ENCODE data around the gene CYP2C19.
"Not testable (repeated sequence)": the region's sequence is repeated elsewhere in the genome, so short reads cannot be mapped to it uniquely, and the experiment has no call there.

The CYP2C19 gene

GRCh38 chr10:94760586-94761178 lies 1.8 kb upstream of the CYP2C19 start:
- H3K27ac ChIP-seq: no peak overlapping the region
- no peak for TF ChIP-seq ZFX (IDR thresholded peaks at IDR 0.05)
- no peak for TF ChIP-seq CTCF (conservative IDR thresholded peaks at IDR 0.05)

- not testable (repeated sequence) for H3K27ac ChIP-seq
Measured at GRCh38 chr10:94775425-94775824, 12.9 kb downstream of the CYP2C19 start.

- no peak overlapping the region for H3K27ac ChIP-seq
- TF ChIP-seq ZFX (IDR thresholded peaks at IDR 0.05) (no peak), CTCF (conservative IDR thresholded peaks at IDR 0.05) (no peak)
Measured at GRCh38 chr10:94777886-94778458, 15.5 kb downstream of the CYP2C19 start.

- no peak overlapping the region for H3K27ac ChIP-seq
- TF ChIP-seq ZFX (IDR thresholded peaks at IDR 0.05): no peak
- no peak for TF ChIP-seq CTCF (conservative IDR thresholded peaks at IDR 0.05)
Measured at GRCh38 chr10:94780844-94781243, 18.4 kb downstream of the CYP2C19 start.

GRCh38 chr10:94784256-94784655 lies 21.8 kb downstream of the CYP2C19 start:
- TF ChIP-seq CTCF (conservative IDR thresholded peaks at IDR 0.05) (no peak), ZFX (IDR thresholded peaks at IDR 0.05) (no peak)
- no peak overlapping the region for H3K27ac ChIP-seq

- no peak overlapping the region for H3K27ac ChIP-seq
- no peak for TF ChIP-seq CTCF (conservative IDR thresholded peaks at IDR 0.05)
- TF ChIP-seq ZFX (IDR thresholded peaks at IDR 0.05): no peak
Measured at GRCh38 chr10:94785211-94785610, 22.7 kb downstream of the CYP2C19 start.

- not testable (repeated sequence) for H3K27ac ChIP-seq
Measured at GRCh38 chr10:94800551-94800950, 38.1 kb downstream of the CYP2C19 start.

GRCh38 chr10:94803307-94803706 lies 40.8 kb downstream of the CYP2C19 start:
- TF ChIP-seq CTCF (conservative IDR thresholded peaks at IDR 0.05): no peak
- no peak for TF ChIP-seq ZFX (IDR thresholded peaks at IDR 0.05)

GRCh38 chr10:94830025-94830424 lies 67.5 kb downstream of the CYP2C19 start:
- not testable (repeated sequence) for H3K27ac ChIP-seq

More at GRCh38 chr10:94803307-94803706, 40.8 kb downstream of the CYP2C19 start:
- no peak overlapping the region for H3K27ac ChIP-seq

Measured in C4-2B (cell line).